GM21360 (cell line): ENCODE data around the gene BCLAF1.
A peak's percentile ranks its signal among the peaks of the same experiment; 100 is the strongest.
"Not testable (repeated sequence)": the region's sequence is repeated elsewhere in the genome, so short reads cannot be mapped to it uniquely, and the experiment has no call there.

Experiments
- ATAC-seq: cut with Tn5 transposase; IDR thresholded peaks from one replicate; pipeline ENCODE4 v1.9.1; 2021; ENCODE audit warnings: mild to moderate bottlenecking, moderate library complexity; ENCODE audit not compliant: unreplicated experiment

BCLAF1 gene

GRCh38 chr6:136249811-136250685 is 39.6 kb downstream of the BCLAF1 start, which contains the start of gene MTFR2:
TSS of gene MTFR2 (minus strand) at chr6:136250311. CDS start at chr6:136249099, 1,212 bp downstream.
- ATAC-seq: peak; percentile 95

GRCh38 chr6:136249336-136249735 is 40.3 kb downstream of the BCLAF1 start:
- ATAC-seq: no peak

GRCh38 chr6:136244061-136244616 is 45.5 kb downstream of the BCLAF1 start:
- ATAC-seq: no peak

GRCh38 chr6:136236466-136237293 is 53.0 kb downstream of the BCLAF1 start:
- ATAC-seq: no peak

- no peak for ATAC-seq
These were observed 54.4 kb downstream of the BCLAF1 start for GRCh38 chr6:136235233-136235564.

GRCh38 chr6:136232701-136233100 is 56.9 kb downstream of the BCLAF1 start:
- no peak for ATAC-seq

- ATAC-seq: no peak
These were observed 59.3 kb downstream of the BCLAF1 start for GRCh38 chr6:136230219-136230853.

GRCh38 chr6:136228814-136229213 is 60.8 kb downstream of the BCLAF1 start:
- ATAC-seq: no peak

GRCh38 chr6:136226674-136227377 is 62.8 kb downstream of the BCLAF1 start:
- ATAC-seq: peak; percentile 26

- ATAC-seq: peak; percentile 63
These were observed 63.5 kb downstream of the BCLAF1 start for GRCh38 chr6:136226027-136226673.

- ATAC-seq: no peak
These were observed 64.2 kb downstream of the BCLAF1 start for GRCh38 chr6:136225496-136225895.

- not testable (repeated sequence) for ATAC-seq
These were observed 64.7 kb downstream of the BCLAF1 start for GRCh38 chr6:136224974-136225373.

- ATAC-seq: no peak
These were observed 72.9 kb downstream of the BCLAF1 start for GRCh38 chr6:136216503-136217401.

GRCh38 chr6:136213853-136214252 is 75.8 kb downstream of the BCLAF1 start:
- no peak for ATAC-seq

GRCh38 chr6:136213012-136213539 is 76.6 kb downstream of the BCLAF1 start:
- ATAC-seq: no peak

- no peak for ATAC-seq
These were observed 77.0 kb downstream of the BCLAF1 start for GRCh38 chr6:136212608-136213007.

- ATAC-seq: no peak
These were observed 79.1 kb downstream of the BCLAF1 start for GRCh38 chr6:136210398-136211165.

- ATAC-seq: no peak
These were observed 80.2 kb downstream of the BCLAF1 start for GRCh38 chr6:136209496-136209895.
